ENCODE measurements around the gene CGB8.

Gene CGB8

DNA sequence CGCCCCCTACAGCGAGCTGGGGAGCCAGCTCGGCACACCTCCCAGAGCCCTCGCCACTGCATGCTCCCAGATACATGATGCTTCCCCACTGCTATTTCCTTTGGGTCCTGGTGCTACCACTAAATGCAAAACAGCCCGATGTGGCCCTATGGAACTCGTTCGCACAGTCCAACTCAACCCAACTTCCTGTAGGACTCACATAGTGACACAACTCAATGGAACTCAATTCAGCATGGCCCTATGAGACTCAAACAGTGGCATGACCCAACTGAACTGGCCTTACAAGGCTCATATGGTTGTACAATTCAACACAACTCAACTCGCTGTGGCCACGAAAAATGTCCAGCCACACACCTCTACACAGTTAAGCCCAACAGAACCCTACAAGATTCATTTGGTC, 20.1 kb upstream of the CGB8 start:
- DNase-seq = no peak
- Histone ChIP-seq H3K27me3 (replicated peaks) (peaks cover 20% of the 10 kb centered on the region), H3K4me3 (ENCODE audit: low read depth, low read length) (no peak overlapping the region), H3K27ac (no peak overlapping the region), H3K36me3 (replicated peaks) (no peaks in the 10 kb centered on the region)
- TF ChIP-seq, protein P1, sequence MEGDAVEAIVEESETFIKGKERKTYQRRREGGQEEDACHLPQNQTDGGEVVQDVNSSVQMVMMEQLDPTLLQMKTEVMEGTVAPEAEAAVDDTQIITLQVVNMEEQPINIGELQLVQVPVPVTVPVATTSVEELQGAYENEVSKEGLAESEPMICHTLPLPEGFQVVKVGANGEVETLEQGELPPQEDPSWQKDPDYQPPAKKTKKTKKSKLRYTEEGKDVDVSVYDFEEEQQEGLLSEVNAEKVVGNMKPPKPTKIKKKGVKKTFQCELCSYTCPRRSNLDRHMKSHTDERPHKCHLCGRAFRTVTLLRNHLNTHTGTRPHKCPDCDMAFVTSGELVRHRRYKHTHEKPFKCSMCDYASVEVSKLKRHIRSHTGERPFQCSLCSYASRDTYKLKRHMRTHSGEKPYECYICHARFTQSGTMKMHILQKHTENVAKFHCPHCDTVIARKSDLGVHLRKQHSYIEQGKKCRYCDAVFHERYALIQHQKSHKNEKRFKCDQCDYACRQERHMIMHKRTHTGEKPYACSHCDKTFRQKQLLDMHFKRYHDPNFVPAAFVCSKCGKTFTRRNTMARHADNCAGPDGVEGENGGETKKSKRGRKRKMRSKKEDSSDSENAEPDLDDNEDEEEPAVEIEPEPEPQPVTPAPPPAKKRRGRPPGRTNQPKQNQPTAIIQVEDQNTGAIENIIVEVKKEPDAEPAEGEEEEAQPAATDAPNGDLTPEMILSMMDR (IDR thresholded peaks at IDR 0.05; ENCODE audit: low read depth, low read length, missing control alignments) = no peak
- in situ Hi-C loops (cut with HindIII; ENCODE audit: low pct_ligation_motif_present, low sequenced_read_pairs) = no loop called here

DNA sequence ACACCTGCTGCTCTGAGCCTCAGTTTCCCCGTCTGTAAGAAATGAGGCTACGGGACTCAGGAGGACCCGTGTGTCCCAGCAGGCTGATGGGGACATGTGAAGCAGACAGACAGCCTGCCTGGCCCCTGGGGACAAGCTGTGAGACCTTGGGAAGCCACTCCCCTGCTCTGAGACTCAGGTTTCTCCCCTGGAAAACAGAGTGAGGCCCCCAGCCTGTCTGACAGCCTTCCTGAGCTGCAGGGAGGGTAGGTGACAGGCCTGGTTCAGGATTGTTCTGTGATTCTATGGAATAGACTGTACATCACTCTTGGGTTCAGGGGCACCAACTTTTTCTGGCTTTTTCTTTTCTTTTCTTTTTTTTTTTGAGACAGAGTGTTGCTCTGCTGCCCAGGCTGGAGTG, 18.6 kb upstream of the CGB8 start:
- DNase-seq = no peak
- TF ChIP-seq, protein P1 (IDR thresholded peaks at IDR 0.05; ENCODE audit: low read depth, low read length, missing control alignments) = no peak
- Histone ChIP-seq H3K27me3 (replicated peaks) (peaks cover 12% of the 10 kb centered on the region), H3K36me3 (replicated peaks) (no peaks in the 10 kb centered on the region), H3K4me3 (ENCODE audit: low read depth, low read length) (no peak overlapping the region), H3K27ac (no peak overlapping the region)
- in situ Hi-C loops (cut with HindIII; ENCODE audit: low pct_ligation_motif_present, low sequenced_read_pairs) = no loop called here

DNA sequence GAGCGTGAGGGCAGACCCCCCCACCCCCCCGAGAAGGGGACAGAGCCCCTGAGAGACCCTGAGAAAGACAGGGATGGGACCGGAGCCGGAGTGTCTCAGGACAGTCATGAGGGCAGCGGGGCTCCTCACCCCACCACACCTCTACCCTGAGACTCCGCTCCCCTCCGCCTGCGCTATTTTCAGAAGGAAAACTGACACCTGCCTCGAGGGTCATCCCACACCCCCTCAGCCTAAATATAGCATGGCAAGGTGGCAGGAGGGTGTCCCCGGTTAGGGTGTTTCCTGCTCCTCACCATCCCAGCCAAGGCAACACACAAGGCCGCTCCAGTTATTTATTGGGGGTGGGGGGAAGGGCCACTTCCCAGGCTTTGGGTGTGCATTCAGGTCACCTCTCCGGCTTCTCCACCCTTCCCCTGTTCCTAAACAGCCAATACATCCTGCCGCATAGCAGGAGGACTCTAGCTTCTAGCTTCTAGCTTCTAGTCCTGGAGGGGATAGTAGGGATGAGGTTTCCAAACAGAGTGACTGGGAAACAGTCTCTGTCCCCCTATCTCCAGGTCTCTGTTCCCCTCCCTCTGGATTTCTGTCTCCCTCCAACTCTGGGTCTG, 17.1 kb upstream of the CGB8 start:
- Histone ChIP-seq H3K36me3 (replicated peaks) (no peaks in the 10 kb centered on the region), H3K4me3 (ENCODE audit: low read depth, low read length) (no peak overlapping the region), H3K27ac (no peak overlapping the region), H3K27me3 (replicated peaks) (peaks cover 8% of the 10 kb centered on the region)
- no peak for DNase-seq
- TF ChIP-seq, protein P1 (IDR thresholded peaks at IDR 0.05; ENCODE audit: low read depth, low read length, missing control alignments) = no peak
- in situ Hi-C loops (cut with HindIII; ENCODE audit: low pct_ligation_motif_present, low sequenced_read_pairs) = no loop called here

DNA sequence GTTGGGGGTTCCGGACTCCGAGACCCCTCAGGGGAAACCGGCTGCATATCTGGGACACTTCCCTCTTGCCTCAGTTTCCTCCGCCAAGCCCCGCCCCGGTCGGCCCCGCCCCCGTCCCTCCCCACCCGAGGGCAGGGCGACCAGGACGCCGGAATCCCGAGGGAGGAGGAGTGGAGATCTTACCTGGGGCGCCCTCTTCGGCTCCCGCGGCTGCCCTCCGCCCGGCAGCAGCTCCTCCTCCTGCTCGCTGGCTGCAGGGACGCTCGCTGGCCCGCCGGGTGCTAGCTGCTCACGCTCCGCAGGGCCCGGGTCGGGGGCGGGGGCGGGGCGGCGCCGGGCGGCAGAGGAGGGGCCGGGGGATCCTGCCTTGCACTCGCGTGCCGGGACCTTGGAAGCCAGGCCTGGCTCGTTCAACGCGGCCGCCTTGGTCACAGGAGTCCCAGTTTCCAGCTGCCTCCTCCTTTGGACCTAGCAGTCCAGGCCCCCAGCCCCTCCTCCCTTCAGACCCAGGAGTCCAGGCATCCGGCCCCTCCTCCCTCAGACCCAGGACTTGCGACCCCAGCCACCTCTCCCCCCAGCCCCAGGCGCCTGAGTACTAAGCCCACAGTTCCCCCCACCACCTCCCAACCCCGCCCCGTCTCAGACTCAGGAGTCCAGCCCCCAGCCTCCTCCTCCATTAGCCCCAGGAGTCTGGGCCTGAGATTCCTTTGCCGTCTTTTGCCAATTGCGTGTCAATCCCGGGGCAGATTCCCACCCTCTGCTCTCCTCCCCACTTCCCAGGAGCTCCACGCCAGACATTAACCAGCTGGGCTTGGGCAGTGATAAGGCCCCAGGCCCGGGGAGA, 16.1 kb upstream of the CGB8 start, which contains the start of gene NTF4:
NTF4 (minus strand) TSS at position 51 of the 844 bp plus-strand sequence. CDS start 2,821 bp downstream, outside the sequence.
- TF ChIP-seq, protein P1 (IDR thresholded peaks at IDR 0.05; ENCODE audit: low read depth, low read length, missing control alignments) = no peak
- Histone ChIP-seq H3K27ac (no peak within 1 kb of the TSS), H3K4me3 (ENCODE audit: low read depth, low read length) (peak within 1 kb of the TSS; percentile 29), H3K27me3 (replicated peaks) (peaks cover 8% of the 10 kb centered on the region), H3K36me3 (replicated peaks) (no peaks in the 10 kb centered on the region)
- in situ Hi-C loops (cut with HindIII; ENCODE audit: low pct_ligation_motif_present, low sequenced_read_pairs) = no loop called here
- DNase-seq = no peak

DNA sequence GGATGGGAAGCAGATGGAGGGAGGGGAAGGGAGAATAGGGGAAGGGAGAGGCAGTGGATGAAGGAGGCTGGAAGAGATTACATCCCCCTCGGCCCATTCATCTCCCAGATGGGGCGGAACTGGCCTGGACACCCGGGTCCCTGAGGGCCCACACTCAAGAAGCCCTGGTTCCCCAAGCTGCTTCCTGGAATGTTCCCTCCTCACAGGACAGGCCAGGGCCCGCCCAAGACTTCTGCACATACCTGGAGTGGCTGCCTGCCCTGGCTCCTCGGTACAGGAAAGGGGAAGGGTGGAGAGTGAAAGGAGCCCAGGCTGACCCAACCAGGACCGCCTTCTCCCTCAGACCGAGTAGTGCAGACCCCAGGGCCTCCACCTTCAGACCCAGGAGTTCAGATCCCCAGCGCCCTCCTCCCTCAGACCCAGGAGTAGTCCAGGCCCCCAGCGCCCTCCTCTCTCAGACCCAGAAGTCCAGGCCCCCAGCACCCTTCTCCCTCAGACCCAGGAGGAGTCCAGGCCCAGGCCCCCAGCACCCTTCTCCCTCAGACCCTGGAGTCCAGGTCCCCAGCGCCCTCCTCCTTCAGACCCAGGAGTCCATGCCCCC, 15.2 kb upstream of the CGB8 start:
- DNase-seq = no peak
- Histone ChIP-seq H3K27me3 (replicated peaks) (peaks cover 8% of the 10 kb centered on the region), H3K36me3 (replicated peaks) (no peaks in the 10 kb centered on the region), H3K27ac (no peak overlapping the region), H3K4me3 (ENCODE audit: low read depth, low read length) (no peak overlapping the region)
- TF ChIP-seq, protein P1 (IDR thresholded peaks at IDR 0.05; ENCODE audit: low read depth, low read length, missing control alignments) = no peak
- in situ Hi-C loops (cut with HindIII; ENCODE audit: low pct_ligation_motif_present, low sequenced_read_pairs) = no loop called here
